Gastrocnemius medialis (tissue), 4 donors: ENCODE results near the gene PPARG. TPM values are rescaled to one million over a fixed set of nuclear protein-coding genes. Genes with fewer than 3 reads are reported as not detected.

Experiments
- ATAC-seq, 2 donors: fragments of 150-250 bp; one replicate each; pipeline ENCODE4 v1.9.1; 2016
- DNase-seq, 2 donors: peaks; one replicate each; pipeline ENCODE4 v3.0.0-alpha.2; 2019
- H3K27ac ChIP-seq, 4 donors: fragments of 200-600 bp; sonication (generic); 1 replicate in 1 of 4; 2 replicates in 3 of 4; pipeline ENCODE4 v1.5.1; 2016 to 2018; ENCODE audit warnings: mild to moderate bottlenecking in 2 of 4, moderate library complexity in 1 of 4
- H3K27me3 ChIP-seq, 3 donors: fragments of 200-600 bp; sonication (generic) in 2 of 3; 1 replicate in 1 of 3; 2 replicates in 2 of 3; pipeline versions ENCODE4 v1.5.1 to v1.6.0; 2016 to 2019; ENCODE audit warnings: mild to moderate bottlenecking in 1 of 3, moderate library complexity in 1 of 3
- H3K36me3 ChIP-seq, 2 donors: fragments of 200-600 bp; sonication (generic) in 1 of 2; one replicate each; pipeline ENCODE4 v1.5.1; 2017 to 2018
- H3K4me1 ChIP-seq, 2 donors: fragments of 200-600 bp; sonication (generic) in 1 of 2; one replicate each; pipeline ENCODE4 v1.5.1; 2016 to 2017; ENCODE audit warnings: mild to moderate bottlenecking in 2 of 2
- H3K4me3 ChIP-seq, 4 donors: fragments of 200-600 bp; sonication (generic) in 3 of 4; 1 replicate in 1 of 4; 2 replicates in 3 of 4; pipeline ENCODE4 v1.5.1; 2016 to 2019; ENCODE audit warnings: mild to moderate bottlenecking in 2 of 4
- H3K9me3 ChIP-seq, 3 donors: fragments of 200-600 bp; sonication (generic) in 2 of 3; 1 replicate in 1 of 3; 2 replicates in 2 of 3; pipeline ENCODE4 v1.5.1; 2016 to 2019
- CTCF ChIP-seq, 5 experiments: fragments of 450-650 bp in 3 of 5; fragments of 200-600 bp in 2 of 5; sonication (generic) in 2 of 5; IDR thresholded peaks in 4 of 5; conservative IDR thresholded peaks in 1 of 5; 1 replicate in 4 of 5; 2 replicates in 1 of 5; pipeline ENCODE4 v1.5.1; 2016 to 2019; ENCODE audit warnings: antibody characterized with exemption in 5 of 5, mild to moderate bottlenecking in 3 of 5, moderate library complexity in 3 of 5
- POLR2A ChIP-seq, 2 donors: fragments of 450-650 bp; IDR thresholded peaks; one replicate each; pipeline ENCODE4 v1.6.1; 2017; ENCODE audit warnings: antibody characterized with exemption in 2 of 2, mild to moderate bottlenecking in 2 of 2, moderate library complexity in 2 of 2
- in situ Hi-C, 4 donors: fragments of 200-750 bp; cut with MboI; loops; one replicate each; pipeline versions ENCODE4 v1.15.0 to v1.8.0; 2017; ENCODE audit warnings: low sequenced_read_pairs in 4 of 4
- intact Hi-C: fragments of 100-400 bp; cut with DNase I; formaldehyde crosslinking; loops from one replicate; pipeline ENCODE4 v1.15.1; 2023; ENCODE audit warnings: low total_unique reads
- total RNA-seq, 4 donors: library from RNA; depleted of rRNA; stranded (reverse); fragments of >200 nt; gene quantifications; one replicate each; pipeline versions ENCODE4 v1.1.0 to v1.2.3, GENCODE V29; 2016

The PPARG gene
- total RNA-seq, 4 donors from 2014 or later = 4.9 to 10.6 (median 8.5) TPM

DNA sequence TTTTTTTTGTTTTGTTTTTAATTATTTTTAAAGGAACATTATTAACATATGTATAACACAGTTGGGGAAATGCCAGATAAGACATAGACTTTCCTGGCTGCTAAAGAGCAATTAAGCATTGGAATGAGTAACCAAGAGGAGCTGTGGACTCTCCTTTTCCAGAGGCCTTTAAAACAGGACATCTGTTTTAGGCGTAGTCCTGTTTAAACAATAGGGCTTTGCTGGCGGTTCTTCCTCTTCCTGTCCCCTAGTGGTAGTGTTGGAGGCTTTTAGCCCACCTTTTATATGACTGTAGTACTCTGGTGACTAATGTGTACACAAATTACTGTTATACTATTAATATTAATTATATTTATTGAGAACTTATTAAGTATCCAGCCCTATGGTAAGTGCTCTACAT, 81.9 kb downstream of the PPARG start:
- in situ Hi-C loops (no loop called here), intact Hi-C loops (no loop called here)
- H3K4me3 ChIP-seq = no peak overlapping the region
- H3K4me1 ChIP-seq = no peaks in the 10 kb centered on the region
- peaks cover 0 to 4% (median 2%) of the 10 kb centered on the region in 3 donors for H3K27me3 ChIP-seq
- DNase-seq (no peak), ATAC-seq (peak in 1 of 2 donors; percentile 36)
- TF ChIP-seq POLR2A (IDR thresholded peaks at IDR 0.05) = no peak
- peak in 2 of 5 experiments; percentile 22 to 27 for TF ChIP-seq CTCF (IDR thresholded peaks at IDR 0.05 in 4 of 5, conservative IDR thresholded peaks at IDR 0.05 in 1 of 5)
- H3K9me3 ChIP-seq = no peaks in the 10 kb centered on the region
- peak overlapping the region in 3 of 4 donors; percentile 45 to 57 (median 55) for H3K27ac ChIP-seq
- H3K36me3 ChIP-seq = no peaks in the 10 kb centered on the region

- TF ChIP-seq CTCF (IDR thresholded peaks at IDR 0.05 in 4 of 5, conservative IDR thresholded peaks at IDR 0.05 in 1 of 5) = no peak
- no peak for TF ChIP-seq POLR2A (IDR thresholded peaks at IDR 0.05)
- H3K27me3 ChIP-seq = peaks cover 0 to 4% (median 2%) of the 10 kb centered on the region in 3 donors
- intact Hi-C loops = no loop called here
- H3K4me1 ChIP-seq = no peaks in the 10 kb centered on the region
- peak overlapping the region in 3 of 4 donors; percentile 32 to 57 (median 52) for H3K27ac ChIP-seq
- in situ Hi-C loops = no loop called here
- no peak overlapping the region for H3K4me3 ChIP-seq
- no peak for DNase-seq
- ATAC-seq = no peak
- H3K9me3 ChIP-seq = no peaks in the 10 kb centered on the region
- H3K36me3 ChIP-seq = no peaks in the 10 kb centered on the region
Observed at GRCh38 chr3:12371525-12372140, 82.8 kb downstream of the PPARG start.

DNA sequence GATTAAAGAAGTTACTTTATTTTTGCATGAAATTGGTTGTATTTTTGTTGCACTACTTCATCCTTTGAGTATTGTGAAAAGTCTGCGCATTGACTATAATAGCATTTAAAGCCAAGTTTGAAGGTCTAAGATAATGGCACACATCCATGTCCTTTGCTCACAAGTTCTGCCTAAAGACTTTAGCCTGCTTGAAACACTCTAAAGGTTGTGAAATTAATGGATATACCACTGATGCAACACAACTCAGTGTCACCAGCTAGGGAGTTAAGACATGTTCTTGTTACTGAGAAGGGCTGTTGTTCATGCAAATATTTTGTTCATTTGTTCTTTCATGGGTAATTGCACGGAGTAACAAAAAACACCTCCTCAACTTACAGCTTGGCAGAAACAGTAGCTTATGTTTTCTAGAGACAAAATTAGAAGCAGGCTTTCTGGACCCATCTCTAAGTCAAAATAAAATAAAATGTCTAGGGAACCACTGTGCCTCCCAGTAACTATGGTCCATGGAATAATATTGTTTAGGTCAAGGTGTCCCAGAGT, 83.9 kb downstream of the PPARG start:
- H3K4me3 ChIP-seq = no peak overlapping the region
- intact Hi-C loops = no loop called here
- H3K4me1 ChIP-seq = no peaks in the 10 kb centered on the region
- H3K27ac ChIP-seq = no peak overlapping the region
- peaks cover 0 to 4% (median 2%) of the 10 kb centered on the region in 3 donors for H3K27me3 ChIP-seq
- no peak for DNase-seq
- H3K36me3 ChIP-seq = no peaks in the 10 kb centered on the region
- no peaks in the 10 kb centered on the region for H3K9me3 ChIP-seq
- no peak for ATAC-seq
- TF ChIP-seq POLR2A (IDR thresholded peaks at IDR 0.05) (no peak), CTCF (IDR thresholded peaks at IDR 0.05 in 4 of 5, conservative IDR thresholded peaks at IDR 0.05 in 1 of 5) (no peak)
- in situ Hi-C loops = no loop called here

- Histone ChIP-seq H3K27me3 (peaks cover 0 to 4% (median 2%) of the 10 kb centered on the region in 3 donors), H3K27ac (no peak overlapping the region), H3K4me1 (no peaks in the 10 kb centered on the region), H3K4me3 (no peak overlapping the region), H3K36me3 (no peaks in the 10 kb centered on the region), H3K9me3 (no peaks in the 10 kb centered on the region)
- in situ Hi-C loops (no loop called here), intact Hi-C loops (no loop called here)
- ATAC-seq (no peak), DNase-seq (no peak)
- TF ChIP-seq CTCF (IDR thresholded peaks at IDR 0.05 in 4 of 5, conservative IDR thresholded peaks at IDR 0.05 in 1 of 5) = no peak
- TF ChIP-seq POLR2A (IDR thresholded peaks at IDR 0.05) = no peak
Observed at GRCh38 chr3:12375572-12375971, 86.7 kb downstream of the PPARG start.
